Measurements from ENCODE around the gene KCNAB1. TPM values are rescaled to one million over a fixed set of nuclear protein-coding genes. Genes with fewer than 3 reads are reported as not detected.

Gene KCNAB1
- total and polyA plus RNA-seq, 2 donors (not counting 1 experiment from before 2014, with no cell fraction given): 0.03 to 0.33 TPM

GRCh38 chr3:156341332-156341731 is 221.0 kb downstream of the KCNAB1 start:
- no peak overlapping the region for H3K4me3 ChIP-seq (replicated peaks in 1 of 4; ENCODE audit: control extremely low read depth in 1 of 4, insufficient read depth in 1 of 4, low read depth in 3 of 4, low read length in 4 of 4)
- no peak for TF ChIP-seq CTCF (conservative IDR thresholded peaks at IDR 0.05 in 1 of 2, IDR thresholded peaks at IDR 0.05 in 1 of 2; ENCODE audit: low read depth in 1 of 2, low read length in 2 of 2)
- no peak for TF ChIP-seq EZH2 (IDR thresholded peaks at IDR 0.05; ENCODE audit: low read length, missing control alignments)
- no peak overlapping the region for H3K9ac ChIP-seq (ENCODE audit: insufficient read depth, low read length)

GRCh38 chr3:156341831-156342416 is 221.5 kb downstream of the KCNAB1 start:
- H3K27me3 ChIP-seq (ENCODE audit: control insufficient read depth, insufficient read depth, low read length): no peaks in the 10 kb centered on the region
- no peaks in the 10 kb centered on the region for H3K9me3 ChIP-seq (ENCODE audit: control insufficient read depth, insufficient read depth, low read depth, low read length)
- no peaks in the 10 kb centered on the region for H4K20me1 ChIP-seq (ENCODE audit: control insufficient read depth, extremely low read depth, insufficient read depth, low read length)
- no peaks in the 10 kb centered on the region for H3K4me1 ChIP-seq (ENCODE audit: control insufficient read depth, extremely low read depth, insufficient read depth, low read length)
- no peaks in the 10 kb centered on the region for H3K79me2 ChIP-seq (ENCODE audit: control insufficient read depth, insufficient read depth, low read length)
- H3K27ac ChIP-seq (ENCODE audit: insufficient read depth, low read length): no peak overlapping the region
- H3K36me3 ChIP-seq (ENCODE audit: control insufficient read depth, insufficient read depth, low read length): no peaks in the 10 kb centered on the region
- no peak overlapping the region for H3K9ac ChIP-seq (ENCODE audit: insufficient read depth, low read length)
- DNase-seq (ENCODE audit: low read depth in 2 of 2): no peak
- no peak overlapping the region for H3K4me2 ChIP-seq (ENCODE audit: extremely low read depth, insufficient read depth, low read length)
- H3K4me3 ChIP-seq (replicated peaks in 1 of 4; ENCODE audit: control extremely low read depth in 1 of 4, insufficient read depth in 1 of 4, low read depth in 3 of 4, low read length in 4 of 4): no peak overlapping the region
- TF ChIP-seq EZH2 (IDR thresholded peaks at IDR 0.05; ENCODE audit: low read length, missing control alignments) (no peak), CTCF (conservative IDR thresholded peaks at IDR 0.05 in 1 of 2, IDR thresholded peaks at IDR 0.05 in 1 of 2; ENCODE audit: low read depth in 1 of 2, low read length in 2 of 2) (no peak)
- no peak overlapping the region for H2AFZ ChIP-seq (ENCODE audit: low read length)

More at GRCh38 chr3:156341332-156341731, 221.0 kb downstream of the KCNAB1 start:
- H3K27me3 ChIP-seq (ENCODE audit: control insufficient read depth, insufficient read depth, low read length): no peaks in the 10 kb centered on the region
- no peak overlapping the region for H2AFZ ChIP-seq (ENCODE audit: low read length)
- no peak overlapping the region for H3K27ac ChIP-seq (ENCODE audit: insufficient read depth, low read length)
- H3K36me3 ChIP-seq (ENCODE audit: control insufficient read depth, insufficient read depth, low read length): no peaks in the 10 kb centered on the region
- no peaks in the 10 kb centered on the region for H4K20me1 ChIP-seq (ENCODE audit: control insufficient read depth, extremely low read depth, insufficient read depth, low read length)
- H3K79me2 ChIP-seq (ENCODE audit: control insufficient read depth, insufficient read depth, low read length): no peaks in the 10 kb centered on the region
- H3K4me2 ChIP-seq (ENCODE audit: extremely low read depth, insufficient read depth, low read length): no peak overlapping the region
- no peak for DNase-seq (ENCODE audit: low read depth in 2 of 2)
- H3K9me3 ChIP-seq (ENCODE audit: control insufficient read depth, insufficient read depth, low read depth, low read length): no peaks in the 10 kb centered on the region
- no peaks in the 10 kb centered on the region for H3K4me1 ChIP-seq (ENCODE audit: control insufficient read depth, extremely low read depth, insufficient read depth, low read length)

GRCh38 chr3:156344215-156344614 is 223.8 kb downstream of the KCNAB1 start:
- Histone ChIP-seq H3K9me3 (ENCODE audit: control insufficient read depth, insufficient read depth, low read depth, low read length) (no peaks in the 10 kb centered on the region), H3K79me2 (ENCODE audit: control insufficient read depth, insufficient read depth, low read length) (no peaks in the 10 kb centered on the region), H3K36me3 (ENCODE audit: control insufficient read depth, insufficient read depth, low read length) (no peaks in the 10 kb centered on the region), H3K27me3 (ENCODE audit: control insufficient read depth, insufficient read depth, low read length) (no peaks in the 10 kb centered on the region), H3K27ac (ENCODE audit: insufficient read depth, low read length) (no peak overlapping the region), H3K4me2 (ENCODE audit: extremely low read depth, insufficient read depth, low read length) (no peak overlapping the region), H3K4me3 (replicated peaks in 1 of 4; ENCODE audit: control extremely low read depth in 1 of 4, insufficient read depth in 1 of 4, low read depth in 3 of 4, low read length in 4 of 4) (no peak overlapping the region), H3K4me1 (ENCODE audit: control insufficient read depth, extremely low read depth, insufficient read depth, low read length) (no peaks in the 10 kb centered on the region), H2AFZ (ENCODE audit: low read length) (no peak overlapping the region), H4K20me1 (ENCODE audit: control insufficient read depth, extremely low read depth, insufficient read depth, low read length) (no peaks in the 10 kb centered on the region), H3K9ac (ENCODE audit: insufficient read depth, low read length) (no peak overlapping the region)
- TF ChIP-seq CTCF (conservative IDR thresholded peaks at IDR 0.05 in 1 of 2, IDR thresholded peaks at IDR 0.05 in 1 of 2; ENCODE audit: low read depth in 1 of 2, low read length in 2 of 2) (no peak), EZH2 (IDR thresholded peaks at IDR 0.05; ENCODE audit: low read length, missing control alignments) (no peak)
- no peak for DNase-seq (ENCODE audit: low read depth in 2 of 2)

Data from fibroblast of lung (primary cell).